NCI-H2227 (cell line): ENCODE measurements around the gene ADTRP.
A peak's percentile ranks its signal among the peaks of the same experiment; 100 is the strongest.
"Not testable (repeated sequence)": the region's sequence is repeated elsewhere in the genome, so short reads cannot be mapped to it uniquely, and the experiment has no call there.

Source experiments
- DNase-seq: peaks from one replicate; lab custom pipeline; 2025; ENCODE audit not compliant: unreplicated experiment; lab: John Stamatoyannopoulos, UW

ADTRP gene

DNA sequence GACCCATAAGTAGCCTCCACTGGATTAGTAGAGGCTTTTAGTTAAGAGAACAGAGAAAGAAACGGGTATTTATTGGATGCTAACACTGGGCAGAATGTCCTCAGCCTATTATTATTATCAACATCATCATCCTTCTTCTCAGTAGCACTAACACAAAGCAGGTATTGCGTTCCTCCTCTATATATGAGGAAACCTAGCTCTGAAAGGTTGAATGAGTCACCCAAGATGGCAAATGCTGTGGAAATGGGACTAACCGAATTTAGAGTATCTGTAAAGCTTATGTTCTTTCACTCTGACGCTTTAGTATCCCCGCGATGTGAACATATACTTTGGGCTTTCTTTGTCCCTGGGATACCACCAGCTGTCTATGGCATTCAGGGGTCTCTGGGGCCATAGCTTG is 77.0 kb downstream of the ADTRP start:
- DNase-seq, result no peak

DNA sequence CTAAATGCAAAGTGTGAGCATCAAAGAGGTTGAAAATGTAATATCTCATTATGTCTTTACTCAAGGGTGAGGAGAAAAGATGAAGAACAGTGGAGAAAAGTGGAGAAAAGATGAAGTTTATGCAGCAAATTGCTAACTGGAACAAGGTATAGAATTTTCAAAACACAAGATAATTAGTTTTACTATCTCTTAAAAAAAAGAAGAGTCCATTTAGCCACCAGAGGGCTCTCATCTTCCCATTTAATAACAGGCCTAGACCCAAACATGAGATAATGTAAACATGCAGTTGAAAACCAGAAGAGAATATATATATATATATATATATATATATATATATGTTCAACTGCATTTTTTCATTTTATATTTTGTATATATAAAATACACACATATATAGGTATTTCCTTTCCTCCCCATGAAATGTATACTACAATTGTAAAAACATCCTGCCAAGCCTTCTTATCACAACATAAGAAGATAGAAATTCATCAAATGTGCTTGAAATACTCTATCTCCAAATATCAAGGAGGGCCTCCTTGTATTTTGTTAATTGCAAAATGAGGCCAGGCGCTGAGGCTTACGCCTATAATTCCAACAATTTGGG is 78.4 kb downstream of the ADTRP start:
- DNase-seq, result peak; percentile 73

DNA sequence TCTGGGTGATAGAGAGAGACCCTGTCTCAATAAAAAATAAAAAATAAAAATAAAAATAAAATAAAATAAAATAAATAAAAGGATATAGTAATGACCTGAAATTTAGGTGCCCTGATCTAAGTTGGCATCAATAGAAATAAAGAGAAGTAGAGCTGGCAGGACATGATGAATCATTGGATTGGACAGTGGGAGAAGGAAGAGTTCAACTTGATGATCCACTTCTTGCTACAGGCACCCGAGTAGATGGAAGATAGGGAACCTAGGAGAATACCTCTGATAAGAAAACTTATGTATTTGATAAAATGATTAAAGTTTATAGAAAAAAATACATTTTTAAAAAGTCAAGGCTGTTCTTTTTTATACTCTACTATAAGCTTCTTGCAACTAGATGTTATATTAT is 79.0 kb downstream of the ADTRP start:
- DNase-seq, result no peak

DNA sequence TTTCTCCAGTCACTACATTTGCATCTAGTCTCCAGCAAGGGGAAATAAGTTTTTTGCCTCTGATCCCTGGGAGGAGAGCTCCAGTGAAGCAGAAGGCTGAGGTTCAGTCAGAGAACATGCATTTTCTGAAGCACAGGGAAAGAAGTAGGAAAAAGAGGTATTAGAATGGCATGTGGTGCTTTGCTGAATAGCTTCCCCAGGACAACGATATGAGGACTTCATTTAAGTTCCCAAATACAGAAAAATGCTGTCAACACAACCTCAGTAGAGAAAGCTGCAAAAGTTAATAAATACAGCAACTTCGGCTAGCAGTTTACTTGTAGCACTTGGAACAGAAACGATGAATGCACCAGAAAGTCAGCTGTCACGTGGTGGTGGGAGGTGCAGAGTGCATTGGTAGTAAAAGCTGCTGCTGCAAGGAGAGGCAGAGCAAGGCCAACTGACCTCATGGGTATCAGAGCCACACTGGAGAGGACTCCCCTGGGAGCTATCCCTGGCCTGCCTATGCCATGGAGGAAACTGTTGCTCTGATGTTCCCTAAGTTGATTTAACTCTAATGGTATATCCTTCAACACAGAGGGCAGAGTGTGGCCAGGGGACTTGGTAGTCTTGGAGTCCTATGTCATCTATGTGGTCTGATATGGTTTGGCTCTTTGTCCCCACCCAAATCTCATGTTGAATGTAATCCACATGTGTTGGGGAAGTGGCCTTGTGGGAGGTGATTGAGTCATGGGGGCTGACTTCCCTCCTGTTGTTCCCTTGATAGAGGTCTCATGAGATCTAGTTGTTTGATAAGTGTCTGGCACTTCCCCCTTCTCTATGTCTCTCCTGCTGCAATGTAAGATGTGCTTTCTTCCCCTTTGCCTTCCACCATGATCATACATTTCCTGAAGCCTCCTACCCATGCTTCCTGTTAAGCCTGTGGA is 85.9 kb downstream of the ADTRP start:
- no peak for DNase-seq

DNA sequence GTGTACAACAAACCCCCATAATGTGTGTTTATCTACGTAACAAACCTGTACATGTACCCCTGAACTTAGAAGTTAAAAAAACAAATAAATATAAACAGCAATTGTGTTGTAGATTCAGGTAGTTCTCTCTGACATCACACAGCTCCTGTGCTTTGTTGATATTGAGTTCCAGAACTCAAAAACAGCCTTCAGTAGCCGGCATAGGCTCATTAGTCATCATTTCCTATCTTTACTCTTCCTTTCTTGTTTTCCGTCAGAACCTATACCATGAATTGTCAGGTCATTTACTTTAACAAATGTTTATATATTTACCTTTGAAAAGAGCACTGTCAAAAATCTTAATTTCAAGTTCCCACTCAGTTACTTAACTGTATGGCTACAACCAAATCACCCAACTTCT is 88.8 kb downstream of the ADTRP start:
- no peak for DNase-seq

DNA sequence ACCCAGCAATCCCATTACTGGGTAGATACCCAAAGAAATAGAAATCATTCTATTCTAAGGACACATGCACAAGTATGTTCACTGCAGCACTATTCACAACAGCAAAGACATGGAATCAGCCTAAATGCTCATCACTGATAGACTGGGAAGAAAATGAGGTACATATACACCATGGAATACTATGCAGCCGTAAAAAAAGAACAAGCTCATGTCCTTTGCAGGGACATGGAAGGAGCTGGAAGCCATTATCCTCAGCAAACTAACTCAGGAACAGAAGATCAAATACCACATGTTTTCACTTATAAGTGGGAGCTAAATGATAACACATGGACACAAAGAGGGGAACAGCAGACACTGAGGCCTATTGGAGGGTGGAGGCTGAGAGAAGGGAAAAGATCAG is 89.2 kb downstream of the ADTRP start:
- not testable (repeated sequence) for DNase-seq

DNA sequence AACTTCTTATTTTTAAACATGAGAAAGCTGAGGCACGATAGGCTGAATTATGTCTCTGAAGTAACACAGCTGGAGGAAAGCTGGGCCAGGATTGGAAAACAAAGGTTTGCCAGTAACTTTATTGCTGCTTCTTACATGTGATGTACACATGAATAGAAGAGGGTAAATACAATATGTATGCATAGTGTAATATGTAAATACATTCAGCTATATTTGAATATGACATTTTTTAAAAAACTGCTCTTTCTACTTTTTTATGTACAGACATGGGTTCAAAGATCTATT is 90.2 kb downstream of the ADTRP start:
- no peak for DNase-seq

DNA sequence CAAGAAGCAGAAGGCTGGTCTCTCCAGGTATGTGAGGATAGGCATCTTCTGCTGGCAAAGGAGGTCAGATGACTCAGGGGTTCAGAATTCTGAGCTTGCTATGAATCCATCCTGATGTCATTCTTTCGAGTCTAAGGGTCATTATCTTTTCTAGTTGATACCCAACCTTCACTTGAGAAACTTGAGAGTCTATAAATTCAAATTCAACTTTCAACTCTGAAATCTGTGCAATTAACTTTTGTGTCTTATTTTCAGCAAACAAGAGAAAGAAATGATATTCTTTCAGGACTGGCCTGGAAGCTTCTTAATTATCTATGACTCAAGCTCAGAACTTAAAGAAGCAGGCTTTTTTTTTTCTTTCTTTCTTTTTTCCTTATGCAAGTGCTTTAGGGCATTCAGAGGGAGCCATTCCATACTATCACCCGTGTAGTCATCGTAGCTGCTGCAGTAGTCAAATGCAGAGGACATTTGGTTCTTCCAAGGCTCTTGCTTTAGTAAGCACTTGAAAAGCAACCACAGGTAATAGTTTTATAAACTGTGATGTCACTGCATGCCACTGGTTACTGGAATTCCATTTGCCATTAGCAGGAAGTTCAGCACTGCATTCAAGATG is 93.0 kb downstream of the ADTRP start:
- DNase-seq, result no peak

DNA sequence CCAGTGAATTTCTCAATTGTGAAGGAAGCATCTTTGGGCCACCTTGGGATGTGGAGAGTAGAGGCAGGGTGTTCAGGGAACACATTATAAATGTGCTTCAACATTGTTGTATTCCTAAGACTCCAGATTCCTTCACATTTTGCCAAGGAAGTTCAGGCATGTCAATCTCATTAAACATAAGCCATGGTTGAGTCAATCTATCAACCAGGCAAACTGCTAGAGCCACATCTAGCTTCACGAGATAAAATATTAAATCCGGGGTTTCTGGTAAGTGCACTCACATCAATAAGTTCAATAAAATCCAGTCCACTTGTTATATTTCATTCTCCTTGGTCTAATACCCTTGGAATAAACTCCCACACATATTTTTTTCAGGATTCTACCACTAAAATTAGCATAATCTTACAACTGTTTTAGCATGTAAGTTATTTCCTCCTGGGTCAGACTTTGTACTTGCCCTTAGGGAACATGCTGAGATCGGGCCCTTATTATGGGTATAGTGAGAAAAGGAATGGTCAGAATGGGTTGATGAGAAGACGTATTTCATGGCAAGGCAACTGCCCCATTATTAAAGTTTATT is 93.6 kb downstream of the ADTRP start:
- DNase-seq, result no peak

DNA sequence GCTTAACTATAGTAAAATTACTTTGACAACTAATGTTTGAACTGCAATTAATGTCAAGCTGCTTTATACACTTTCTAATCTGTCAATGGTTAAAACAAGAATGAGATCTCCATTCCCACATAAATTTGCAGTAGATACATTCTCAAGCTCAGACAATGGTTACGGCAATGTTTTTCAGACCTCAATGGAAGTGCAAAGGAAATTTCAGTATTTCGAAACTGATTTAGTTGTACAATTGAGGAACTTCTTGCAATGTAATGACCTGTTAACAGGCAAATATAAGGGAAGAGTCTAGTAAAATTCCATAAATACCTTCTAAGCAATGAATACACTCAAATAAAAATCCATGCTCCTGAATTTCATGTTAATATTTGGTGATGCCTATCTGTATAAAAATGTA is 94.7 kb downstream of the ADTRP start:
- DNase-seq, result no peak

DNA sequence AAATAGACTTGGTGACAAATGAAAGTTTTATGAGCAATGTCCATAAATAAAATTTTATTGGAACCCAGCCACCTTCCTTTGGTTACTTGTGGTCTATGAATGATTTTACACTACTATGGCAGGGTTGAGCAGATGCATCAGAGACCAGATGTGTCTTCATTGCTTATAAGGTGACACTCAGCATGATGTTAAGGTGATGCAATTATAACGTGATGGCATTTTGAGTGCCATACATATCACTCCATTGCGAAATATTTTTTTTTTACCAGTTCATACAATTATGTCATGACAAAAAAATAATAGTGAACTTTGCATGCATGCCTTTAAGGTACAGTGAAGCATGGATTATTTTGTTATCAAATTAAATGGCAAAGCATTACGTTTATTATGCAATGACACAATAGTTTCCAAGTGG is 96.0 kb downstream of the ADTRP start:
- DNase-seq, result no peak

DNA sequence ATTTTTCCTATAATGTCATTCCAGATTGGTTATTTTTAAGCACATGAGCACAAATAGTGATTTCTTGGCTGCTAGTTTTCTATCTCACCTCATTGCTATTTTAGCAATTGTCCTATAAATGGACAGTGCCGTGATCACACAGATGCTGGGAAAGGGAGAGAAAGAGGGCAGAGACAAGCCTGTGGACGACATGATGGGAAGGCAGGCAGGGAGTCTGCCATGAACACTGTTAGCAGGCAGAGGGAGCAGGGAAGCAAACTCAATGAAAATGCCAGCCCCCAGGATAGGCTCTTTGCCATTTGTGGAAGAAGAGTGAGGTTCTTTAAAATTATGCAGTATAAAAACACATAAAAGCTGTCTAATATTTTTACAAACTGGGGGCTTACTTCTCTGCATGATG is 96.8 kb downstream of the ADTRP start:
- no peak for DNase-seq

DNA sequence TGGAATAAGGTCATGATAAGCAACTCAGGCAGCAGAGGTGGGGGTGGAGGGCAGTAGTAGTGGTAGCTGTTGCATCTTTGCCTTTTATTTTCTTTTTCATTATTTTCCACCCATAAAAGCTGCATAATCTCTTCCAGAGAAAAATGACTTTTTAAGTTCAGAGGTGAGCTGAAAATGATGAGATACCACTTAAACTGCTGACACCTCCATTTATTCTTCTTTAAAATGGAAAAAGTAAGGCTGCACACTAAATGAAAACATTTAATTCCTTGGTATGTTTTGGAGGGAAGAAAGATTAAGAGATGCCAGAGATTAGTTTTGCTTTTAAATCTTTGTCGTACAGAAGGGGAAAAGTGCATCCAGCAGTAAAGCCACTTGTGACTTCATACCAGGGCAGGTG is 97.2 kb downstream of the ADTRP start:
- DNase-seq, result no peak

DNA sequence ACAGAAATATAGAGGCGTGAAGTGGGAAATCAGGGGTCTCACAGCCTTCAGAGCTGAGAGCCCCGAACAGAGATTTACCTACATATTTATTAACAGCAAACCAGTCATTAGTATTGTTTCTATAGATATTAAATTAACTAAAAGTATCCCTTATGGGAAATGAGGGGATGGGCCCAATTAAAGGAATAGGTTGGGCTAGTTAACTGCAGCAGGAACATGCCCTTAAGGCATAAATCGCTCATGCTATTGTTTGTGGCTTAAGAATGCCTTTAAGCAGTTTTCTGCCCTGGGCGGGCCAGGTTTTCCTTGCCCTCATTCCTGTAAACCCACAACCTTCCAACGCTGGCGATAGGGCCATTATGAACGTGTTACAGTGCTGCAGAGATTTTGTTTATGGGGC is 98.1 kb downstream of the ADTRP start:
- DNase-seq, result not testable (repeated sequence)

DNA sequence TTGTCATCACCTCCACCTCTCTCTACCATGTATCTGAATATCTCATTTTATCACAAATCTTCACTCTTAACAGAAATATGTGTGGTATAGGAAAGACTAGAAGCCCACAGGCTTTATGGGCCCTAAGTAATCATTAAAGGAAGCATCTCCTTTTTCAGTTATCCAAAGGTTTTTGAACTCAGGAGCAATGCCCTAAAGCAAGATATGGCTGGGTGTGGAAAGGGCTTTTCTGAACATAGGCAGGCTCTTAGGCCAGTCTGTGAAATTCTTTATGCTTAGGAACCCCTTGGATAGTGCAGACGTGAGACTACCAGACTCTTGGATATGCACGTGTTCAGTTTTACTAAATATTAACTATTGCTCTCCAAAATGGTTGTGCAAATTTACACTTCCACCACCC is 99.5 kb downstream of the ADTRP start:
- DNase-seq, result no peak

DNA sequence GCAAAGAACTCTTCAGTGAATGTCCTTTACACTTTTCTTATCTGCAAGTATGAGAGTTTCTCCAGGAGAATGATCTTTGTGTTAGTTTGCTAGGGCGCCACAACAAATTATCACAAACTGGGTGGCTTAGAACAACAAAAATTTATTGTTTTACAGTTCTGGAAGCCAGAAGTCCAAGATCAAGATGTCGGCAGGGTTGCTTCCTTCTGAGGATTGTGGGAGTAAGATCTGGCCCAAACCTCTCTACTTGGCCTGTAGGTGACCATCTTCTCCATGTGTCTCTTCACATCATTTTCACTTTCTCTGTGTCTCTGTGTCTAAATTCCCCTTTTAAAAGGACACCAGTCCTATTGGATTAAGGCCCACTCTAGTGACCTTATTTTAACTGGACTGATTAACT is 103.0 kb downstream of the ADTRP start:
- DNase-seq, result no peak

DNA sequence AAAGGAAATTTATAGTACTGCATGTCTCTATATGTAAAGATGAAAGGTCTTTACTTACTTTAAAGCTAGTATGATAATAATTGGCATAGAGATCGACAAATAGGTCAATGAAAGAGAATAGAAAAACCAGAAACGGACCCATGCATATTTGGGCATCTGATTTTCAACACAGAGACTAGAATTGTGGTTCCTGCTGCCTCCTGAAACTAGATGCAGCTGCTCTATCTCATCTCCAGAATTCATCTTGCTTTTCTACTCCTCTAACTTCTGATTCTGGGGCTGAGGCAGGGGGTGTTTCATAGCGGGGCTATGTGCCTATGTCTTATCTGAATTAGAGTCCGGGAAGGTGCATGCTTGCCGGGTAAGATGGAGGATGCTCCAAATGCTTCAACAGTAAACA is 105.9 kb downstream of the ADTRP start:
- DNase-seq, result no peak

DNA sequence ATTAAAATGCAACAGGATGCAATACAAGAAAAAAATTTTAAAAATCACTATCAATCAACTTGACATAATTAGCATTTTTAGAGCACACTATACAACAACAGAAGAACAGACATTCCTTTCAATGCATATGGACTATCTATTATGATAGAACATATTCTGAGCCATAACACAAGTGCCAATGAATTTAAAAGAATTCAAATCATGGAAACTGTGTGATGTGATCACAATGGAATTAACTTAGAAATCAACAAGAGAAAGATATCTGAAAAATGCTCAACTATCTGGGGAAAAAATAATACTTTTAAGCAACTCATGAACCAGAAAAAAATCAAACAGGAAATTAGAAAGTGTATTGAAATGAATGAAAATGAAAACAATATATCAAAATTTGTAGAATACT is 106.3 kb downstream of the ADTRP start:
- DNase-seq, result no peak

DNA sequence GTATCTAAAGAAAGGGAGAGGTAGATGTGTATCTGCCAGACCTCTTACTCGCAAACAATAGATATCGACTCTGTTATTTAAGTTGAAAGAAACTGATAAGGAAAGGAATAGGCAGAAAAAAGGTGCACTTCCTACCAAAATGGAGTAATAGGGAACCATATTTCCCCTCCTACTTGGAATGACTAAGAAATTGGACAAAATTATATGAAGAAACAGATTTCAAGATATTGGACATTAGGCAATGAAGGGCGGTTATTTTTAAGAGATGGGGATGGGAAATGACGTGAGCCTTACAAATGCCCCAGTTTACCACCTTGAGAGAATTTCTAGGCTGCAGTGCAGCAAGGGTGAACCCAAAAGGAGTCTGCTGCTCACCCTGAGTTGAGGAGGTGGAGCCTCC is 108.9 kb downstream of the ADTRP start:
- no peak for DNase-seq

DNA sequence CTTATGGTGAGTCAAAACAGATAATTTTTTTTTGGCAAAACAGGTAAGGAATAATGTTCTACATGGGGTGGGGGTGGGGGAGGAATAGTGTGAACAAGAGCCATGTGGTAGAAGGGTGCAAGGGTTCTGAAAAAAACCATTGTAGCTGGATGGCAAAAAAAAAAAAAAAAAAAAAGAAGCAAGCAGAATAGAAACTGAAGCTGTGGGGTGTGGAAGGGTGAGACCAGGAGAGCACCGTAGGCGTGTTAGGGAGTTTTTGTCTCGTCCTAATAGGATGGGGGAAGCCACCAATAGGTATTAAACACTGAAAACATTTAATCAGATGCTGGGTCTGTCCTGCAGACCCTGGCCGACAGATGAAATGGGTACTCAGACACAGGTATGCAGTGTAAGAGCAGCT is 110.1 kb downstream of the ADTRP start:
- DNase-seq, result no peak

DNA sequence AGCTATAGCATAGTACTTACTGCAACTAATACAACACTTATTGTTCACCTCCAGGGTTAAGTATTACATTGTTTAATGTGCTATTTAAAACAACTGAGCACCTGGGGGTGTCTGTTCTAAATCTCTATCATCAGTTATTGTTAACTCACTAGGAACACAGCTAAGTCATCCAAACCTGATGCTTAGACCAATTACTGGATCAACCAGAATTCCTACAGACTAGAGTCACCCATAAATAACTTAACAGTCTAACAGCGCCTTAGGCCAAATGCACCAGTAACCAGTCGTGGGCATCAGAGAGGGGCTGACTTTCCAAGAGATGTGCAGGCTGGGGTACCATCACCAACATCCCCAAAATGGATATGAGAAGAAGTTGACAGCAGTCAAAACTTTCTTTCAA is 110.7 kb downstream of the ADTRP start:
- no peak for DNase-seq
